Spleen (tissue), 7 donors: ENCODE results near the gene PITPNM1.

Source experiments
- CTCF ChIP-seq, 11 experiments: fragments of 200-600 bp in 7 of 11; fragments of 450-650 bp in 4 of 11; sonication (generic) in 4 of 11; IDR thresholded peaks in 8 of 11; conservative IDR thresholded peaks in 3 of 11; 1 replicate in 7 of 11; 2 replicates in 4 of 11; pipeline versions ENCODE4 v1.4.0 to v1.8.0; 2016 to 2021; ENCODE audit warnings: antibody characterized with exemption in 11 of 11, inconsistent platforms in 4 of 11, mild to moderate bottlenecking in 1 of 11
- POLR2A ChIP-seq, 3 donors: fragments of 450-650 bp; IDR thresholded peaks; one replicate each; pipeline ENCODE4 v1.5.1; 2017; ENCODE audit warnings: antibody characterized with exemption in 3 of 3, mild to moderate bottlenecking in 1 of 3
- POLR2AphosphoS5 ChIP-seq, 3 donors: sonication (generic); formaldehyde crosslinking; IDR thresholded peaks; one replicate each; pipeline ENCODE4 v1.5.1; 2017; ENCODE audit warnings: antibody characterized with exemption in 3 of 3
- donor health status: DM: no; HTN: no; CAD: no; lungs with moderate emphysema.
- donor health status: DM: no; HTN: no; CAD: no.
- donor health status: DM: no; HTN: no; CAD: no.

GRCh38 chr11:67491276-67492068, 13.7 kb downstream of the PITPNM1 start:
- TF ChIP-seq POLR2AphosphoS5 (IDR thresholded peaks at IDR 0.05) (no peak), CTCF (IDR thresholded peaks at IDR 0.05 in 8 of 11, conservative IDR thresholded peaks at IDR 0.05 in 3 of 11) (no peak), POLR2A (IDR thresholded peaks at IDR 0.05) (no peak)
